Lower leg skin (tissue), 3 donors: ENCODE measurements around the gene ANK2.

ENCODE experiments used
- CTCF ChIP-seq, 3 donors: fragments of 450-650 bp; IDR thresholded peaks; one replicate each; pipeline ENCODE4 v1.5.1; 2016; ENCODE audit warnings: antibody characterized with exemption in 3 of 3, mild to moderate bottlenecking in 3 of 3, moderate library complexity in 2 of 3
- POLR2A ChIP-seq, 2 donors: fragments of 450-650 bp; IDR thresholded peaks; one replicate each; pipeline ENCODE4 v1.6.1; 2016 to 2017; ENCODE audit warnings: antibody characterized with exemption in 2 of 2, mild to moderate bottlenecking in 1 of 2, moderate library complexity in 1 of 2

- TF ChIP-seq CTCF (IDR thresholded peaks at IDR 0.05) (no peak), POLR2A (IDR thresholded peaks at IDR 0.05) (no peak)
Observed at GRCh38 chr4:113312529-113312928, 263.1 kb downstream of the ANK2 start.
